ENCODE data around the gene PRR33. TPM values are rescaled to one million over a fixed set of nuclear protein-coding genes. Genes with fewer than 3 reads are reported as not detected.

PRR33 gene
- total and polyA plus RNA-seq, 2 donors (not counting 3 experiments of a cell fraction or from before 2014, with no cell fraction given) = not detected

DNA sequence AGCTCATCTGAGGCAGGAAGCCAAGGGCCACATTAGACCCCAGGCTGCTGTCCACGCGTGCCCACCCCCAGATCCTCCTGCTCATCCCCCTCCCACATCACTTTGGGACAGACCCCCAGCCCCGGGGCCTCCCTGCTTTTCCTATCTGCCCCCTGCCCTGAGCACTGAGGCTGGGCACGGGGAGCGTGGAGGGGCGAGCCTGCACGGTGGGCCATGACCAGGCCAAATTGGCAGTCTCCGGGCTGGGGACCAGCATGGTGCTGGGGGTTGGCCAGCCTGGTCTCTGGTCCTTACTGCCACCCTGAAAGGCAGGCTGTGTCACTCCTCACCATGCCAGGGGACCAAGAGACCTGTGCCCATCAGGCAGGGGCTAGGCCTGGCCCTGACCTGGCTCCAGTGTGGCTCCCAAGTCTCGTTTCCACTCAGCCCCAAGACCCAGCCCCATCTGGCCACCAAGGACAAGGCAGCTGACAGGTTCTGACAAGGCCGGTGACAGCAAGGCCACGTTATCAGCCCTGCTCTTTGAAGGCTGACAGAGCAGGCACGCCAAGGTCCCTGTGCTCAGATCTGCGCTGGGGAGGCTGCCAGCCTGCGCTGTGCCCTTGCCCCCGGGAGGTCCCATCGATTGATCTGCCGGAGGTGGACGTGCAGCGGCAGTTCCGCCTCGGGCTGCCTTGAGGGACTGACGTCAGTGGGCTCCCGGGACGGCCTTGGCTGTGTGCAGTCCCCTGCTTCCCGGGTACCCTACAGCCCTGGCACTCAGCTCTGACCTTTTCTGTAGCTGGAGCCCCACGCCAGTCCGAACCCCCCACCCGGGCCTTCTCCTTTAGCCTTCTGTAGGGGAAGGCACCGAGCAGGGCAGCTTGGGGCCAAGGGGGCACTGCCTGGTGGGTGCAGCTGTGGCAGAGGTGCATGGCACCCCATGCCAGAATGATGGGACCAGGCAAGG lies 49.3 kb downstream of the PRR33 start:
- dilution Hi-C loops (cut with MboI; ENCODE audit: extremely low pct_ligation_motif_present, low sequenced_read_pairs) = no loop called here

GRCh38 chr11:1841511-1842148 lies 50.1 kb downstream of the PRR33 start:
- no peak for DNase-seq (ENCODE audit: low read depth, low spot score)
- H3K27me3 ChIP-seq (ENCODE audit: control insufficient read depth in 2 of 2, insufficient read depth in 2 of 2, low read length in 2 of 2) = no peaks in the 10 kb centered on the region
- no TSS peak for BruUV-seq (replicated peaks)
- no peak overlapping the region for H3K9ac ChIP-seq (replicated peaks; ENCODE audit: extremely low read depth, insufficient read depth, low read length)
- intact Hi-C loops (cut with micrococcal nuclease) (no loop called here), dilution Hi-C loops (cut with MboI; ENCODE audit: extremely low pct_ligation_motif_present, low sequenced_read_pairs) (no loop called here)
- H3K27ac ChIP-seq (ENCODE audit: insufficient read depth, low read depth, low read length) = no peak overlapping the region
- H3K4me2 ChIP-seq (ENCODE audit: insufficient read depth, low read length) = no peak overlapping the region
- no peaks in the 10 kb centered on the region for H3K9me1 ChIP-seq (replicated peaks; ENCODE audit: control insufficient read depth, extremely low read depth, insufficient read depth, low read length)
- TF ChIP-seq POLR2A (IDR thresholded peaks at IDR 0.05; ENCODE audit: low read depth, low read length) (no peak), POLR2AphosphoS5 (IDR thresholded peaks at IDR 0.05; ENCODE audit: insufficient read depth, low read depth, low read length) (no peak), JUN (IDR thresholded peaks at IDR 0.05; ENCODE audit: borderline replicate concordance, insufficient read depth, insufficient read length, low read depth) (no peak), FOS (IDR thresholded peaks at IDR 0.05; ENCODE audit: borderline replicate concordance, insufficient read depth, low read length) (no peak), EZH2 (IDR thresholded peaks at IDR 0.05; ENCODE audit: borderline replicate concordance, low read depth, low read length, severe bottlenecking) (no peak), GATA2 (IDR thresholded peaks at IDR 0.05; ENCODE audit: insufficient read depth, insufficient read length, low read depth, low read length) (no peak), MYC (IDR thresholded peaks at IDR 0.05; ENCODE audit: low read depth, low read length) (no peak), CTCF (IDR thresholded peaks at IDR 0.05; ENCODE audit: extremely low read depth in 1 of 2, insufficient read depth in 1 of 2, low read depth in 1 of 2, low read length in 2 of 2) (no peak)
- TF ChIP-seq, protein P1, sequence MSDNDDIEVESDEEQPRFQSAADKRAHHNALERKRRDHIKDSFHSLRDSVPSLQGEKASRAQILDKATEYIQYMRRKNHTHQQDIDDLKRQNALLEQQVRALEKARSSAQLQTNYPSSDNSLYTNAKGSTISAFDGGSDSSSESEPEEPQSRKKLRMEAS (IDR thresholded peaks at IDR 0.05; ENCODE audit: insufficient read depth, insufficient read length) = no peak
- no peak for FAIRE-seq
- ChIA-PET POLR2A (no interaction called here), CTCF (interaction anchor here (1.1 to 2.6 kb wide), 7 partner anchors 41 to 315 kb away, joined by 3 to 14 read pairs (median 7); no protein-coding TSS in a partner anchor)
- no peaks in the 10 kb centered on the region for H4K20me1 ChIP-seq (replicated peaks; ENCODE audit: control insufficient read depth, extremely low read depth, insufficient read depth, low read length)
- H3K36me3 ChIP-seq (ENCODE audit: control insufficient read depth in 2 of 2, extremely low read depth in 1 of 2, insufficient read depth in 2 of 2, low read length in 2 of 2) = no peaks in the 10 kb centered on the region
- no peaks in the 10 kb centered on the region for H3K9me3 ChIP-seq (replicated peaks; ENCODE audit: control insufficient read depth, insufficient read depth, low read length)
- no peaks in the 10 kb centered on the region for H3K4me1 ChIP-seq (ENCODE audit: control insufficient read depth, extremely low read depth, insufficient read depth, low read length)
- no peak overlapping the region for H3K4me3 ChIP-seq (replicated peaks in 1 of 3; ENCODE audit: insufficient read depth in 1 of 3, low read depth in 1 of 3, low read length in 3 of 3)
- no peaks in the 10 kb centered on the region for H3K79me2 ChIP-seq (ENCODE audit: control insufficient read depth, insufficient read depth, low read length)
- no peak overlapping the region for H2AFZ ChIP-seq (ENCODE audit: low read depth, low read length)

More for the DNA sequence above, 49.3 kb downstream of the PRR33 start:
- Histone ChIP-seq H3K27me3 (ENCODE audit: control insufficient read depth in 2 of 2, insufficient read depth in 2 of 2, low read length in 2 of 2) (no peaks in the 10 kb centered on the region), H2AFZ (ENCODE audit: low read depth, low read length) (no peak overlapping the region), H3K9me1 (replicated peaks; ENCODE audit: control insufficient read depth, extremely low read depth, insufficient read depth, low read length) (no peaks in the 10 kb centered on the region), H3K79me2 (ENCODE audit: control insufficient read depth, insufficient read depth, low read length) (no peaks in the 10 kb centered on the region), H3K27ac (ENCODE audit: insufficient read depth, low read depth, low read length) (no peak overlapping the region), H3K4me1 (ENCODE audit: control insufficient read depth, extremely low read depth, insufficient read depth, low read length) (no peaks in the 10 kb centered on the region), H3K4me3 (replicated peaks in 1 of 3; ENCODE audit: insufficient read depth in 1 of 3, low read depth in 1 of 3, low read length in 3 of 3) (no peak overlapping the region), H3K4me2 (ENCODE audit: insufficient read depth, low read length) (no peak overlapping the region), H3K9ac (replicated peaks; ENCODE audit: extremely low read depth, insufficient read depth, low read length) (no peak overlapping the region), H3K9me3 (replicated peaks; ENCODE audit: control insufficient read depth, insufficient read depth, low read length) (no peaks in the 10 kb centered on the region), H4K20me1 (replicated peaks; ENCODE audit: control insufficient read depth, extremely low read depth, insufficient read depth, low read length) (no peaks in the 10 kb centered on the region), H3K36me3 (ENCODE audit: control insufficient read depth in 2 of 2, extremely low read depth in 1 of 2, insufficient read depth in 2 of 2, low read length in 2 of 2) (no peaks in the 10 kb centered on the region)
- intact Hi-C loops (cut with micrococcal nuclease) = no loop called here
- FAIRE-seq = no peak
- BruUV-seq (replicated peaks) = no TSS peak
- no peak for TF ChIP-seq JUN (IDR thresholded peaks at IDR 0.05; ENCODE audit: borderline replicate concordance, insufficient read depth, insufficient read length, low read depth)
- no peak for TF ChIP-seq EZH2 (IDR thresholded peaks at IDR 0.05; ENCODE audit: borderline replicate concordance, low read depth, low read length, severe bottlenecking)
- TF ChIP-seq POLR2A (IDR thresholded peaks at IDR 0.05; ENCODE audit: low read depth, low read length) = no peak
- no peak for DNase-seq (ENCODE audit: low read depth, low spot score)
- ChIA-PET POLR2A (no interaction called here), CTCF (interaction anchor here (0.8 to 2.6 kb wide), 7 partner anchors 10 to 314 kb away, joined by 3 to 14 read pairs (median 6); no protein-coding TSS in a partner anchor)
